DOHH2 (cell line): ENCODE data around the gene RHBDF2.

ENCODE experiments used
- EZH2phosphoT487 ChIP-seq: fragments of 200-600 bp; sonication (generic); IDR thresholded peaks from 2 replicates; pipeline ENCODE4 v1.6.1; 2017; ENCODE audit warnings: borderline replicate concordance, mild to moderate bottlenecking, antibody characterized with exemption, low read length, moderate library complexity, mixed read lengths
- TF ChIP-seq, protein P1 (sequence below): fragments of 200-600 bp; sonication (generic); IDR thresholded peaks from one replicate; pipeline ENCODE4 v1.5.1; 2014; ENCODE audit warnings: antibody characterized with exemption, mild to moderate bottlenecking, low read depth, low read length; ENCODE audit not compliant: poor library complexity, severe bottlenecking

GRCh38 chr17:76459674-76460073, 41.5 kb downstream of the RHBDF2 start:
- TF ChIP-seq, protein P1, sequence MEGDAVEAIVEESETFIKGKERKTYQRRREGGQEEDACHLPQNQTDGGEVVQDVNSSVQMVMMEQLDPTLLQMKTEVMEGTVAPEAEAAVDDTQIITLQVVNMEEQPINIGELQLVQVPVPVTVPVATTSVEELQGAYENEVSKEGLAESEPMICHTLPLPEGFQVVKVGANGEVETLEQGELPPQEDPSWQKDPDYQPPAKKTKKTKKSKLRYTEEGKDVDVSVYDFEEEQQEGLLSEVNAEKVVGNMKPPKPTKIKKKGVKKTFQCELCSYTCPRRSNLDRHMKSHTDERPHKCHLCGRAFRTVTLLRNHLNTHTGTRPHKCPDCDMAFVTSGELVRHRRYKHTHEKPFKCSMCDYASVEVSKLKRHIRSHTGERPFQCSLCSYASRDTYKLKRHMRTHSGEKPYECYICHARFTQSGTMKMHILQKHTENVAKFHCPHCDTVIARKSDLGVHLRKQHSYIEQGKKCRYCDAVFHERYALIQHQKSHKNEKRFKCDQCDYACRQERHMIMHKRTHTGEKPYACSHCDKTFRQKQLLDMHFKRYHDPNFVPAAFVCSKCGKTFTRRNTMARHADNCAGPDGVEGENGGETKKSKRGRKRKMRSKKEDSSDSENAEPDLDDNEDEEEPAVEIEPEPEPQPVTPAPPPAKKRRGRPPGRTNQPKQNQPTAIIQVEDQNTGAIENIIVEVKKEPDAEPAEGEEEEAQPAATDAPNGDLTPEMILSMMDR, result no peak
- no peak for TF ChIP-seq EZH2phosphoT487
